Measurements from ENCODE around the gene ZNF804B.
"Not testable (repeated sequence)": the region's sequence is repeated elsewhere in the genome, so short reads cannot be mapped to it uniquely, and the experiment has no call there.

The ZNF804B gene

GRCh38 chr7:89085580-89085979 lies 326.1 kb downstream of the ZNF804B start:
- no peak for DNase-seq (ENCODE audit: low read depth in 2 of 2)

- no peak for DNase-seq (ENCODE audit: low read depth in 2 of 2)
Observed at GRCh38 chr7:89091550-89091949, 332.1 kb downstream of the ZNF804B start.

GRCh38 chr7:89094269-89094668 lies 334.8 kb downstream of the ZNF804B start:
- DNase-seq (ENCODE audit: low read depth in 2 of 2): no peak

GRCh38 chr7:89103564-89103963 lies 344.1 kb downstream of the ZNF804B start:
- DNase-seq (ENCODE audit: low read depth in 2 of 2): no peak

- DNase-seq (ENCODE audit: low read depth in 2 of 2): no peak
Observed at GRCh38 chr7:89104748-89105685, 345.5 kb downstream of the ZNF804B start.

- no peak for DNase-seq (ENCODE audit: low read depth in 2 of 2)
Observed at GRCh38 chr7:89123871-89124270, 364.4 kb downstream of the ZNF804B start.

GRCh38 chr7:89129600-89130375 lies 370.3 kb downstream of the ZNF804B start:
- no peak for DNase-seq (ENCODE audit: low read depth in 2 of 2)

GRCh38 chr7:89133357-89133756 lies 373.9 kb downstream of the ZNF804B start:
- no peak for DNase-seq (ENCODE audit: low read depth in 2 of 2)

- DNase-seq (ENCODE audit: low read depth in 2 of 2): no peak
Observed at GRCh38 chr7:89133819-89134218, 374.3 kb downstream of the ZNF804B start.

GRCh38 chr7:89145801-89146200 lies 386.3 kb downstream of the ZNF804B start:
- DNase-seq (ENCODE audit: low read depth in 2 of 2): no peak

GRCh38 chr7:89160107-89160506 lies 400.6 kb downstream of the ZNF804B start:
- DNase-seq (ENCODE audit: low read depth in 2 of 2): no peak

GRCh38 chr7:89165421-89165820 lies 405.9 kb downstream of the ZNF804B start:
- DNase-seq (ENCODE audit: low read depth in 2 of 2): no peak

- DNase-seq (ENCODE audit: low read depth in 2 of 2): no peak
Observed at GRCh38 chr7:89170628-89171027, 411.1 kb downstream of the ZNF804B start.

- DNase-seq (ENCODE audit: low read depth in 2 of 2): no peak
Observed at GRCh38 chr7:89182116-89182515, 422.6 kb downstream of the ZNF804B start.

GRCh38 chr7:89183712-89184111 lies 424.2 kb downstream of the ZNF804B start:
- DNase-seq (ENCODE audit: low read depth in 2 of 2): no peak

GRCh38 chr7:89200758-89201157 lies 441.3 kb downstream of the ZNF804B start:
- no peak for DNase-seq (ENCODE audit: low read depth in 2 of 2)

GRCh38 chr7:89223900-89224395 lies 464.4 kb downstream of the ZNF804B start:
- DNase-seq (ENCODE audit: low read depth in 2 of 2): no peak

- DNase-seq (ENCODE audit: low read depth in 2 of 2): not testable (repeated sequence)
Observed at GRCh38 chr7:89228688-89229171, 469.2 kb downstream of the ZNF804B start.

- no peak for DNase-seq (ENCODE audit: low read depth in 2 of 2)
Observed at GRCh38 chr7:89238156-89238555, 478.7 kb downstream of the ZNF804B start.

GRCh38 chr7:89246196-89246595 lies 486.7 kb downstream of the ZNF804B start:
- DNase-seq (ENCODE audit: low read depth in 2 of 2): no peak

- no peak for DNase-seq (ENCODE audit: low read depth in 2 of 2)
Observed at GRCh38 chr7:89247207-89247606, 487.7 kb downstream of the ZNF804B start.

- no peak for DNase-seq (ENCODE audit: low read depth in 2 of 2)
Observed at GRCh38 chr7:89259085-89259484, 499.6 kb downstream of the ZNF804B start.

Measured in stimulated activated CD8-positive, alpha-beta memory T cell treated with anti-CD3 and anti-CD28 coated beads, Interleukin-7, amount 100 ng/mL, for 4 hours (primary cell).